DMS53 treated with DMSO at 0.1 percent for 48 hours (cell line): Measurements from ENCODE around the gene GRIK4.

ENCODE experiments used
- DNase-seq: peaks from one replicate; lab custom pipeline; 2025; ENCODE audit not compliant: unreplicated experiment; lab: John Stamatoyannopoulos, UW

The GRIK4 gene

DNA sequence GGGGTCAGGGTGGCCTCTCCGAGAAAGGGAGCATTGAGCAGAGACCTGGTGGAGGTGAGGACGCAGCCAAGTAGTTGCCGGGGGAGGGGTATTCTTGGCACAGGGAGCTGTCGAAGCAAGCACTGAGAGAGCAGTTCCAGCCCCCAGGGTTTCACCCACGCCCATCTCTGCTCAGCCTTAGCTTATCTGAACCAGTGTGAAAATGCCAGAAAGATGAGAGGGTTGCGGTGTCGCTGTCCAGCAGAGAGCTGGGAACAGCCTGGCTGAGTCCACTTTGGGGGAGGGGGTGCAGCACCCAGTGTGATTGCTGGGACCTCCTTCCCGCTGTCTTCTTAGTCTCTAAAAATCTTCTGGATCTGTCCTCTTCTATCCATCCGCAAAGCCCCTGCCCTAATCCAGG lies 389.1 kb downstream of the GRIK4 start:
- no peak for DNase-seq

DNA sequence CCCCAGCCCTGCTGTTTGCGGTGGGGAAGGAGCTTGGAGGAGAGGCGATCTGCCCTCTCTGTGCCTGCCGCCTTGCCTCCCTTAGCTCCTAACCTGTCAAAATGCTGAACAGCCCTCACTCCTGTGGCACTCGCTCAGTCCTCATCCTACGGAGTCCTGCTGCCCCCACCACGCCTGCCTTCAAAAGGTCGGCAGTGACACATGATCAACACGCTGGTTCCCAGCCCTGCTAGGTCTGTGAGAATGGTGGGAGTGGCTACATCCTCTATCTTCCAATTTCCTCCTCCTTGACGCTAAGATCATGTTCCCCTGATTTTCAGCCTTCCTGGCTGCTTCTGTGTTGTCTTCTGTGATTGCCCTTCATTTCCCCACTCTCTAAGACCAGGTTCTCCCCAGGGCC lies 392.1 kb downstream of the GRIK4 start:
- DNase-seq = no peak

DNA sequence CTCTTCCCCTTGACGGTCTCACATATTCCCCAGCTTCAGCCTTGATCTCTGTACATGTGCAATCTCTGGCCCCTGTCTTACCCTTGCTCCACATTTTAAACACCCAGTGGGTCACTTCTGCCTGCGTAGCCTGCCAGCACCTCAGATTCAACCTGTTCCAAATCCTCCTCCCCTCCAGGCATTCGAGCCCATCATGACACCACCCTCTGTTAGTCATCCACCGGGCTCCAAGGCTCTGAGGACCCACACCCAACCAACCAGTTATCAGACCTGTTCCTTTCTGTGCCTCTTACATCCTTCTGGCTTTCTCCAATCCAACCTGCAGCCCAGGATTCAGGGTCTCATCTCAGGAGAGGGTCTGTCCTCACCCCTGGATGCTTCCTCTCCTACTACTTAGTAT lies 392.6 kb downstream of the GRIK4 start:
- no peak for DNase-seq

DNA sequence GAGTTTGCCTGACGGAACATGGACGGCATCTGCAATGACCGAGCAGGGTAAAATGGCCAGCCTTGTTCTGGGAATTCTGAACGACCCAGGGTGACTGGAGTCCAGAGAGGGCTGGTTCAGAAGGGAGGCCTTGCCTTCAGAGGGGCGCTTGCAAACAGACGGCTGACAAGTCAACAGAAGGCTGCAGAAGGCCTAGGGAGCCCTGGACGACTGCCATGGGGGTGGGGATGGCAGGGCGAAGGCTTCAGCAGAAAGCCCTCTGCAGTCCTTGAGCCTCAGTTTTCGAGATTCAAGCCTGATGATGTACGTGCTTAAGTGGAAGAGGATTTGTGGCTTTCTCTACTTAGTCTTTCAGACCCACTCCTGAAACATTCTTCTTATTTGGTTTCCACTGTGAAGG lies 395.2 kb downstream of the GRIK4 start:
- no peak for DNase-seq

DNA sequence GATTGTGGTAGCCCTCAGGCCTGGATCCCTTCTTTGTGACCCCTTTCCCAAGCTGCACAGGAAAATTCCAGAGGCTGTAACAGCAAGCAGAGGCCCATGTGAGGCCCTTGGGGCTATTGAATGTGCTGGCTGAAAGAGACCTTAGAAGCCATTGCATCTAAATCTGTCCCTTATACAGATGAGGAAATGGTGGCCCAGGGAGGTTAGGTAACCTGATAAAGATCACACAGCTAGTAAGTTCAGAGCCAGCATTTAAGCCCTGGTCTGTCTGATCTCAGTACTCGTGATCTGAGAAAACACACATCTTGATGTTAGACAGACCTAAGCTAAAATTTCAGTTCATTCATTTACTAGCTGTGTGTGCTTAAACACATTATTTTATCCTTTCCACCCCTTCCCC lies 396.4 kb downstream of the GRIK4 start:
- no peak for DNase-seq

DNA sequence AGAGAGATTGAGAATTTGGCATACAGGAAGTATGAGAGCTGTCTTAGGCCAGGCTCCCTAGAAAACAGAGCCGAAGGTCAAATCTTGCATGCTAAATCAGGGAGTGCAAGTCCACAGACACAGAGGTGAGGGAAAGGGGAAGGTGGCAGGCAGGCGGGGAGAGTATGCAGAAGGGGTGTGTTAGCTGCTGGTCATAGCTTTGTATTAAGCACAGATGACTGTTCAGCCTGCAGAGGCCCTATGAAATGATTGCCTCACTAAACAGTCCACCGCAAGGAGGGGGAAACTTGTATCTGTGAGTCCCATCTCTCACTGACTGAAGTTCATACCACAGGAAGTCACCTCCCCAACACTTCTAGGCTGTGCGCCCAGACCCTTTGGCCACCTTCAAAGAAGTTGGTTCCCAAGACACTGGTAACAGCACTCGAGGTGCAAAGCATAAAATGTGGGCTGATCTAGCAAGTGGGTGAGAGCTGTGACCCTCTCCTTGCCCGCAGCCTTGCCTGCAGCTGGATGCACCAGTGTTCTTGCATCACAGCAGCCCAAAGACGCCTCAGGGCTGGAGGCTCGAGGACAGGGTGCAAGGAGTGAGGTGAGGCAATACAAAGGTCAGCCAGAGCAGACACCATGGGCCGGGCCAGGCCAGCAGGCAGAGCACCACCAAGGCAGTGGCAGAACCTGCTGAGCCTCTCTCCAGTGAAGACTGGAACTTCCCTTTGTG lies 397.1 kb downstream of the GRIK4 start:
- DNase-seq = no peak

DNA sequence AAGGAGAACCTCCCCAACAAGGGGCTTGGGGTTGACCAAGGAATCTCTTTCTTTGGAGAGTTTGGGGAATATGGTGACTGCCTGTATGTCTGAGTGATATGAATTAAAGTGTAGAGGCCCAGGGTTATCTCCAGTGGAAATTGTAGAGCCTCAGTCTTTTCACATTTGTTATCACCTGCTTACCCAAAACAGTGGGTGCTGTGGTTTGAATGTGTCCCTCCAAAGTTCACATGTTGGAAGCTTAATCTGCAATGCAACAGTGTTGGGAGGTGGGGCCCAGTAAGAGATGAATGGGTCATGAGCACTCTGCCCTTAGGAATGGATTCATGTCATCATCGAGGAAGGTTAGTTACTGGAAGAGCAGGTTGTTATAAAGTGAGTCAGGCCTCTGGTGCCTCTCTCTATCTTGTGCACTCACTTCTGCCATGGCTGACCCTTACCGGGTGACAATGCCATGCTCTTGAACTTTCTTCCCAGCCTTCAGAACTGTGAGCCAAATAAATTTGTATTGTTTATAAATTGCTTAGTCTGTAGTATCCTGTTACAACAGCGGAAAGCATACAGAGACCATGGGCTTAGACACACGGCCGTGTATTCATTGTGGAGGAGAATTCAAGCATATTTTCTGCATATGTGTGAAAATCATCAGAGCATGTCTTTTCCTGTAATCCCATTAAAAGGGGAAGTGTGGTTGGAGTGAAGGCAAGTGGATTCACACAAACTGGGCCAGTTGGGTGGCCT lies 398.3 kb downstream of the GRIK4 start:
- DNase-seq = no peak

DNA sequence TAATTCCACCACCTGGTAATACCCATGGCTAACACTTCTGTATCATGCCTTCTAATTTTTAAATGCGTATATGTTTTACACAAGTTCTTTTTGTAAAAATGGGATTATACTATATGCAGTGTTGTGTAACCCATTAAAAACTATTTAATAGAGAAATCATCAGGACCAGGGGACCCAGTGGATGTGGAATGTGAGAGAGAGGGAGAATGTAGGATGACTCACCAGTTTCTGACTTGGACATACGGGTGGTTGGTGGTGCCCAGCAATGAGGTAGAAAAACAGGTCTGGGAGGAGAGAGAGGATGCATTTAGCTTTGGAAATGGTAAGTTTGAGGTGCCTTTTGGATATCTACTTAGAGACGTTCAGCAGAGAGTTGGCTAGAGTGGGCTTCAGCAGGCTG lies 400.4 kb downstream of the GRIK4 start:
- DNase-seq = no peak

DNA sequence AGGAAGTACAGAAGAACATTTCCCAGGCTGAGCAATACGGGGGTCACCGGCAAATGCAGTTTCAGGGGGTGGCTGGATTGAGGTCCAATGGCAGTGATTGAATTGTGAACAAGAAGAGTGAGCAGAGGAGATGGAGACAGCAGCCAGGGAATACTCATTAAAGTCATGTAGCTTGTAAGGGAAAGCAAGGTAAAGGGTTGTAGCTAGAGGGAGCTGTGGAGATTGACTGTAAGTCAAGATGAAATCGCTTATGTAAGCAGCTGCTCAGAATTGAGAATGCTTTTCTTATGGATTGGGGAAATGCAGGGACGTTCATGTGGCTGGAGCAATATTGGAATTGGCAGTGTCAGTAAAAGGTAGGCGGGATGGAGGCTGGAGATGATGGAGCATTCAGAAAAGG lies 401.0 kb downstream of the GRIK4 start:
- peak; percentile 20 for DNase-seq

DNA sequence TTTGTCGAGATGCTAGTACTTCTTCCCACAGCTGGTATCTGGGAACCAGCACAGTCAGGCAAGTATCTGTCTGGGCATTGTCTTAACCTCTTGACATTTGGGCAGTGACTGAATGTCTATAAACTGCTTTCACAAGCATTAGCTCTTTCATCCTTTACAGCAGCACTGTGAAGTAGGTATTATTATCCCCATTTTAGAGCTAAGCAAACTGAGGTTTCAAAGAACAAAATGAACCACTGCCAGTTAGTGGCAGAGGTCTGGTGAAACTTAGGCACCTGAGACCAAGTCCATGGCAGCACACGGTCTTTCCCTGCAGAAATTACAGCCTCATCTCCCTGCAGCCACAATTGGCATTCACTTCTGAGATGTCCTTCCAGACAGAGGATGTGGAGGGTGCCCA lies 401.4 kb downstream of the GRIK4 start:
- DNase-seq = no peak

DNA sequence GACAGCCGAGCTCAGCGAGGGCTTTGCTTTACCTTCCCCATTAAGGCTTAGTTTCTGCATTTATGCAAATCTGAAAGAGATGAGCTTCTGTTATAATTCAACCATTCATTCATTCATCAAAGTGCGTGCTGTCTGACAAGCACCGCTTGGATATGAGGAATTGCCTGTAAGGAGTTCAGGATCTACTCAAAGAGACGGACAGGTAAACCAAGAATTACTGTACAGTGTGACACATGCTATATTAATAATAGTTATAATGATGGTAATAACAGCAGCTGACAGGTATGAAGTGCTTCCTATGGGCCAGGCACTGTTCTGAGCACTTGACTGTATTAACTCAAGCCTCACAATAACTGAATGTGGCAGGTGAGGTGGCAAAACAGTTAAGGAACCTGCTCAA lies 402.5 kb downstream of the GRIK4 start:
- no peak for DNase-seq

DNA sequence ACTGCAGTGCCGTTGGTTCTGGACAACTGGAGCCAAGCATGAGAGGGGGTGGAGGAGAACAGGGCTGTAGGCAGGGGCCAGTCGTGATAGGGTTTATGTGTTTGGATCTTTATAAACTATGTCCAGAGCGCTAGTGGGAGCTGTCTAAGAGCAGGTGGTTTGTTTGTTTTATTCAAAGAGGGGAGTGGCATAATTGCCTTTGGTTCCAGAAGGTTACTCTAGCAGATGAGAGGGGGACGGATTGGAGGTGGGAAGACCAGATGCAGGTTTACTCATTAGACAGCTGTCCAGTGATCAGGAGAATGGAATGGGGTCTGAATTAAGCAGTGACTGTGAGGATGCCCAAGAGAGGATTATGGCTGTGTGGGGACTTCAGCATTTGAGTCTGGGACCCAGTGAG lies 403.1 kb downstream of the GRIK4 start:
- no peak for DNase-seq

DNA sequence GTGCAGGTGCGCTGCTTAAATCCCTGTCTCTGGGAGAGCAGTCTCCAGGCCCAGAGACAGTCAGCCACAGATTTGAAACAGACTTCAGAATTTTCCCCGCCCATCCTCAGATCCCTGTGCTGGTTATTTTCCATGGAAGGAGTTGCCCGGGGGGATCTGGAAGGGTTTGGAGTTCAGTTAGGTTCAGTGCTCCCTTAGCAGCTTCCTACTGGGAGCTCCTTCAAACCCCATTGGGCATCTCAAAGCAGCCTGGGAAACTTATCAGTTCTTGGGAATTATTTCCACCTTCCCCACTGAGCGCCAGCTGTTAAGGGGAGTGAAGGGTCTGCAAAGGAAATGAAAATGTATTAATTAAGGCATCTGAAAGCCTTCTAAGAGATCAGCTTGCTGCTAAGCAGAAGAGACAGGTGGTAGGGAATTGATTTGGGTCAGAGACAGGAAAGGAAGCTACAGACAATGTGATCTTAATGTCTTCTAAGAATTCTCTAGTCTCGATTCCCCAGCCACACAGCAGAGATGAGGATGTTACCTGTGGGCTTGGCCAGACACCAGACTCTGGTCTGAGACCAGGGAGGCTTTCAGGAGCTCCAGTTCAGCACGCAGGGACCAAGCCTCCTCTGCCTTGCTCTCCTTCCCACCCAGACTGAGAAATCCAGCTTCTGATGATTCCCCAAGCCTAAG lies 406.2 kb downstream of the GRIK4 start:
- no peak for DNase-seq

DNA sequence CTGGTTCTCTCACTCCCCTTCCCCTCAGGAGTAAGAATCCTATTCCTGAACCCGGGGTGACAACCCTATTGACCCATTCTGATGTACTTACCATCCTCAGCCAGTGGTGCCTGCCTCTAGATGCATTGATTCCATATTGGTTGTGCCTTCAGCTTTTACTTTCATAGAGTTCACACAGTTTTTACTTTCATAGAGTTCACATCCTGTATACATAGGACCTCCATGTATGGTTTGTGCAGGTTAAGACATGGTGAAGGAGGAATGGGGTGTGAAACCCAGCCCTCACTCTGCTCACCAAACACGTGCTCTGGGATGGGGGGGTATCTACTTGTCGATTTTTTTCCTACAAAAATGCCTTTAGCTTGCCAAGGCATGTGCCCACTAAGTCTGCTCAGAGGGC lies 406.7 kb downstream of the GRIK4 start:
- no peak for DNase-seq

DNA sequence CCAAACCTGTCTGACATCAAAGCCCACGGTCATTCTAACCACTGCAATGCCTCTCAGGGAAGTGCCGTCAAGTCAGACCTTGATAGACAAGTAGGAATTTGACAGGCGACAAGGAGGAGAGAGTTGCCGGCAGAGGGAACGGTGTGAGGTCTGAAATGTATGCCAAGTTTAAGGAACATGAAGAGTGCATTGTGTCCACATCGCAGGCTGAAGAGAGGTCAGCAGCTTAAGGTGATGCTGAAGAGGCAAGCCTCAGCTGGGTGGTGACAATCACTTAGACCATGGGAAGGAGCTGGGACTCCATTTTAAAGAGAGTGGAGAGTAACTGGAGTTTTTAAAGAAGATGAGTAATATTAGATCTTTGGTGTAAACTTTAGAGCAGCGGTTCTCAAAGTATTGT lies 407.5 kb downstream of the GRIK4 start:
- DNase-seq = no peak

DNA sequence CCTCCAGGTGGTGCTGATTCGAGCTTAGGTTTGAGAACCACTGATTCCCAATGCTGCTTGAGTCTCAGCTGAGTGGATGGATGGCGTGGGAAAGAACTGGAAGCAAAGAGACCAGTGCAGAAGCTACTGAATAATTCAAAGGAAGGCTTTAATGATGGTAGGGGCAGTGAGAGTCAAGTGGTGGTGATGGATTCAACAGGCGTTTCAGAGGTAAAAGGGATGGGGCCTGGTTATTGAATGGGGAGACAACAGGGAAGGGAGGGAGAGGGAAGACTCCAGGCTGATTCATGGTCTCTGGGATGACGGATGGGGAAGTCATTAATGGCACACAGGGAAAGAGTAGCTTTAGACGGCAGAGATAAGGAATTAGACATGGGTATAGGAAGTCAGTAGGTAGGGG lies 408.0 kb downstream of the GRIK4 start:
- no peak for DNase-seq

DNA sequence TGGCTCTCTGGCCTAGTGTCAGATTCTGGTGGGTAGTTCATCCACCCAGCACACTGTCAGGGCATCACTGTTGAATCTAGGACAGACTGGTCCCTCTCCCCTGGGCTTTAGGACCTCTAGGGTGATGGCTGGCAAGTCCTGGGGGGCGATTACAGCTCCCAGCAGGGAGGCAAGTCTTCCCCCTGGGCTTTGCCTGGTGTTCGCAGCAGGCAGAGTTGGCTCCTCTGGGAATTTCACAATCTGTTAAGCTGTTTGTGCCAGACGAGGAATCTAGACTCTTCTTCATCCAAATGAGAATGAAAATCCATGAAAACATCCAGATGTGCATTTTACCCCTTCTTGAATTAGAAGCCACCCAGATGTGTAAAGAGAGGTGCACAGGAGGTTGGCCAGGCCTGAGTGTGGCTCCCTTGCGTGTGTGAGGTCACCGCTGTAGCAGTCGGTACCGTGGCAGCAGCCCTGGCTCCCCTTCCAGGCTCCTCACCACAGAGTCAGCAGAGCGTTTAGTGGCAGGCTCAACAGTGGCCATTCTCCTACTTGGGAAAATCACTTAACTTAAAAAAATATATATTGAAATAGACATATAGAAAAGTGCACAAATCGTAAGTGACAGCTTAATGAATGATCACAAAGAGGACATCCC lies 412.4 kb downstream of the GRIK4 start:
- DNase-seq = no peak

DNA sequence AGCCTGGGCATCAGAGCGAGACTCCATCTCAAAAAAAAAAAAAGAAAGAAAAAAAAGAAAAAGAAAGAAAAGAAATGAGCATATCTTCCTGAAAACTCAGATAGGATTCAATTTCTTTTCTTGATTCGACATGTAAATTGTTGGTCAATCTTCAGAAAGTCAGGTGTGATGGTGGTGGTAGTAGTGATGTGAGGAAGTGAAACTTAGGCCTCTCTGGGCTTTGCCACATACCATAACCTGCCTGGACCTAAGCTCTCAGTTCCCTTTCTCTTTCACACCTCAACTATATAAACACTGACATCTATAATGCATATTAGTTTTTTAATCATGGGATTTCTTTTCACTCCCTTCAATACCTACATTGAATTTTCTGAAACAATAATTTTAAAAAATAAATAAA lies 414.4 kb downstream of the GRIK4 start:
- DNase-seq = no peak

DNA sequence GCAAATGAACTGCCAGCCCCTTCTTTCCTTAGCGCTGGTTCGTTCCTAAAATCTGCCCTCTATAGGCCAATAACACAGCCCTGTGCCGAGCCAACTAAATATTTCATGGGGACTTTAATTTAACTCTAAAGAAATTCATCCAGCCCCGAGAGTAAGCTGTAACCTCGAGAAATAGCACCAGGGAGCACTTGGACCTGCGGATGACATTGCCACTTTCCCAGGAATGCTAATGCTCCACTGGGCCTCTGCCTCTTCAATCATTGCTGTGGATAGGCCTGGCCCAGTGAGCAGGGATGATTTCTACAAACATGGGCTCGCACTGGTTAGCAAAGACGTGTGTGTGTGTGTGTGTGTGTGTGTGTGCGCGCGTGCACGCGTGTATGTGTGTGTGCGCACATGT lies 417.1 kb downstream of the GRIK4 start:
- no peak for DNase-seq

DNA sequence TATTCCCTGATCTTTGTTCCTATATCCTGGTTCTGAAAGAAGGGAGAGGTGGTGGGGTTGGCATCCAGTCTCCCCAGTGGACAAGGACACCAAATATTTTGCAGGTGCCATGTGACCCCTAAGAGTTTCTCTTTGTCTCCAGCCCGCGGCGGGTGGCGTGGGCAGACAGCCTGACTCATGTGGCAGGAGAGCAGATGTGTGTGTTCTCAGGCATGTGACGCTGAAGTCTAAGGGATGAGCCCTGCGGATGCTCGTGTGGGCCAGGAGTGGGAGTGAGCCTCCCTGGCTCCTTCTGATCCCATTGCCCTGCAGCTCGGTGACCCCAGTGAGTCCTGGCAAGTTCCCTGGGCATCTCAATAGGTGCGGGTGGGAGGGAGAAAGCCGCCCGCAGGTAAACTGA lies 417.5 kb downstream of the GRIK4 start:
- no peak for DNase-seq

DNA sequence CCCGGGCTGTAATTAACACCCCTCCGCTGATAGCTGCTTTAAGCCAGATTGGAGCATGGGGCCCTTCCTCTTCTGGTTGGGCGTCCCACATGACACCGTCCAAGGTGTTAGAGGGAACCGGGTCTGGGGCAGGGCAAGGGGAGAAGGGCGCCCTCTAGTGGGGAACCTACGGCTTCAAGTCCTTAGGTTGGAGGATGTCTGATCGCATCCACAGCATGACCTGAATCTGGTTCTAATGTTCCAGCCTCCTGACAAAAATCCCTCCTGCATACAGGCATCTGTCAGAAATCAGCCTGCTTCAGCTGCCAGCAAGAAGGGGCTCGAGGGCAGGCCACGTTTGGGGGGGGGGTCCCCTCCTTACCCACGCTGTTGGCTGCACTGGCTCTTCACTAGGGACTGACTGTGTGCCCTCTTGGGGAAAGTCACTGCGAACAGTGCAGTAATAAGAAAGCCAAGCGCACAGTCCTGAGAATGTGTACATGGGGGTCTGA lies 418.2 kb downstream of the GRIK4 start:
- peak; percentile 42 for DNase-seq
